HG03432 (cell line): ENCODE data around the gene MMP11.

Experiments used
- ATAC-seq: cut with Tn5 transposase; IDR thresholded peaks from one replicate; pipeline ENCODE4 v1.9.1; 2021; ENCODE audit warnings: mild to moderate bottlenecking, moderate library complexity; ENCODE audit not compliant: unreplicated experiment

Gene MMP11

DNA sequence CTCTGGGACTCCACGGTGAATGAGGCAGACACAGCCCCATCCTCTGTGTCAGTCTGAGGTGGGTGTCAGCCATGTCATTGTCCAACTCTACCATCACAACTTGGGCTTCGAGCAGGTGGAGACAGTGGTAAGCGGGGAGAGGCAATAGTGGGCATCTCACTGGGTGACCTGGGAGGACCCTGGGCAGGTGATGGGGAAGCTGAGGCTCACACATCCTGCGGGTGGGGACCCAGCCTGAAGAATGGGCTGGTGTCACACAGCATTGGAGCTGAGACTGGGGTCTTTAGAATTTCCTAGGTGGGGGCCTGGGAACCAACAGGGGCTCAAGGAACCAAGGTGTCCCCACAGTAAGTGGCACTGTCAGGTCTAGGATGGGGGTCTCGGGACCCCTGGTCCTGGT lies 7.1 kb downstream of the MMP11 start:
- ATAC-seq, result no peak

DNA sequence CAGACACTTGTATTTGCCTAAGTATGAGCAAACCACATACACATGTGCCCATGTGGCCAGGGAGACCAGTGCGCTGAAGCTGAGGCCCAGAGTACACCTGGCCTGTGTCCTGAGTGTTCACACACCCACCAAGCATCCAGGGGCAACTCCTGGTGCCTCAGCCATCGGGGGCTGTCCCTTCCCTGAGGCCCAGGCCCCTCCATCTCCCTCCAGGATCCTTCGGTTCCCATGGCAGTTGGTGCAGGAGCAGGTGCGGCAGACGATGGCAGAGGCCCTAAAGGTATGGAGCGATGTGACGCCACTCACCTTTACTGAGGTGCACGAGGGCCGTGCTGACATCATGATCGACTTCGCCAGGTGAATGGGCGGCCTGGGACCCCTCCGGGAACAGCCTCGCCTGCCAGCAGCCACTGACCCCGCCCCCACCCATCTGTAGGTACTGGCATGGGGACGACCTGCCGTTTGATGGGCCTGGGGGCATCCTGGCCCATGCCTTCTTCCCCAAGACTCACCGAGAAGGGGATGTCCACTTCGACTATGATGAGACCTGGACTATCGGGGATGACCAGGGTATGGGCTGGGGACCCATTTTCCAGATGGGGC lies 7.6 kb downstream of the MMP11 start:
- no peak for ATAC-seq

DNA sequence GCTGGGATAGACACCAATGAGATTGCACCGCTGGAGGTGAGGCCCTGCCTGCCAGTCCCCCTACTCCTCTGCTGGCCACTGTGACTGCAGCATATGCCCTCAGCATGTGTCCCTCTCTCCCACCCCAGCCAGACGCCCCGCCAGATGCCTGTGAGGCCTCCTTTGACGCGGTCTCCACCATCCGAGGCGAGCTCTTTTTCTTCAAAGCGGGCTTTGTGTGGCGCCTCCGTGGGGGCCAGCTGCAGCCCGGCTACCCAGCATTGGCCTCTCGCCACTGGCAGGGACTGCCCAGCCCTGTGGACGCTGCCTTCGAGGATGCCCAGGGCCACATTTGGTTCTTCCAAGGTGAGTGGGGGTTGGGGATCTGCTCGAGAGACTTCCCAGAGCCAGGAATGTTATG lies 8.4 kb downstream of the MMP11 start:
- ATAC-seq, result no peak

DNA sequence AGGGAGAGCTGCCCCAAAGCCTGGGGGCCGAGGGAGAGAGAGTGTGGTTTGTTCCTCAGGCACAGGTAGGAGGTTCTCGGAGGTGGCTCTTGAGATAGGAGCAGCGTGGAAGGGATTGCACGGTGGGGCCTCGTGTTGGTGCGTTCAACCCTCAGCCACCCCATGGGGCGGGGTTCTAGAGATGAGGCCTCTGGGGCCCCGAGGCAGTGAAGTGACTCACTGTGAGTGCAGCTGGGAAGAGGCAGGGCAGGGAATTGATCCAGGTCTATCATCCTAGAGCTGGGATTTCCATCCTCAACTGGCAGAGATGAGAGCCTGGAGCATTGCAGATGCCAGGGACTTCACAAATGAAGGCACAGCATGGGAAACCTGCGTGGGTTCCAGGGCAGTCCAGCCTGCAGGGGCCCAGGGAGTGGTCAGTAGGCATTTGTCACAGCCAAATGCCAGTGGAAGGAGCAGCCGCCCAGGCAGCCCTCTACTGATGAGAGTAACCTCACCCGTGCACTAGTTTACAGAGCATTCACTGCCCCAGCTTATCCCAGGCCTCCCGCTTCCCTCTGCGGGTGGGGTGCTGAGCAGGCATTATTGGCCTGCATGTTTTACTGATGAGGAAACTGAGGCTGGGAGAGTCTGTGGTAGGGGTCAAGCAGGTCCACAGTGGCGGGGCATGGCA lies 9.0 kb downstream of the MMP11 start:
- ATAC-seq, result no peak

DNA sequence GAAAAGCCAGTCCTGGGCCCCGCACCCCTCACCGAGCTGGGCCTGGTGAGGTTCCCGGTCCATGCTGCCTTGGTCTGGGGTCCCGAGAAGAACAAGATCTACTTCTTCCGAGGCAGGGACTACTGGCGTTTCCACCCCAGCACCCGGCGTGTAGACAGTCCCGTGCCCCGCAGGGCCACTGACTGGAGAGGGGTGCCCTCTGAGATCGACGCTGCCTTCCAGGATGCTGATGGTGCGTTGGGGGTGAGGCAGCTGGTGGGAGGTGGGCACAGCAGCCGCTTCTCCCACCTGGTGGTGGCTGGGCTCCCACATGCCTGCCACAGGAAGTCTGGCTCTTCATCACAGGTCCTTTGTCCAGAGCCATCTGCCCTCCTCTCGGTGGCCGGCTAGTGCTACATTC lies 9.6 kb downstream of the MMP11 start:
- ATAC-seq, result no peak

DNA sequence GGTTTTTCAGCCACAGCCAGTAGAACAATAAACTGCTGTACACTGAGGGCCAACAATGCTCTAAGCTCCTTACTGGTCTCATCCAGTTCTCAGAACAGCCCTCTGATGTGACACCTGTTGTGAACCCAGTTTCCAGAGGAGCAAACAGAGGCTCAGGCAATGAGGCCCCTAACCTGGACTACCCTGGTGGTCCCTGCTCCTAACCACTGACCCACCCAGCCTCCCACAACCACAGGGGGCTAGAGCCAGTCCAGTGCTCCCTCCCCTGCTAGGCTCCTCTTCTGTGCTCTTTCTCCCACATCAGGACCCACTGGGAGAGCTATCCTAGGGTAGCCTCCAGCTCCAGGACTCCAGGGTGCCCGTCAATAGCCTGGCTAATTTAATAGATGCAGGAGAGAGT lies 10.1 kb downstream of the MMP11 start:
- no peak for ATAC-seq

DNA sequence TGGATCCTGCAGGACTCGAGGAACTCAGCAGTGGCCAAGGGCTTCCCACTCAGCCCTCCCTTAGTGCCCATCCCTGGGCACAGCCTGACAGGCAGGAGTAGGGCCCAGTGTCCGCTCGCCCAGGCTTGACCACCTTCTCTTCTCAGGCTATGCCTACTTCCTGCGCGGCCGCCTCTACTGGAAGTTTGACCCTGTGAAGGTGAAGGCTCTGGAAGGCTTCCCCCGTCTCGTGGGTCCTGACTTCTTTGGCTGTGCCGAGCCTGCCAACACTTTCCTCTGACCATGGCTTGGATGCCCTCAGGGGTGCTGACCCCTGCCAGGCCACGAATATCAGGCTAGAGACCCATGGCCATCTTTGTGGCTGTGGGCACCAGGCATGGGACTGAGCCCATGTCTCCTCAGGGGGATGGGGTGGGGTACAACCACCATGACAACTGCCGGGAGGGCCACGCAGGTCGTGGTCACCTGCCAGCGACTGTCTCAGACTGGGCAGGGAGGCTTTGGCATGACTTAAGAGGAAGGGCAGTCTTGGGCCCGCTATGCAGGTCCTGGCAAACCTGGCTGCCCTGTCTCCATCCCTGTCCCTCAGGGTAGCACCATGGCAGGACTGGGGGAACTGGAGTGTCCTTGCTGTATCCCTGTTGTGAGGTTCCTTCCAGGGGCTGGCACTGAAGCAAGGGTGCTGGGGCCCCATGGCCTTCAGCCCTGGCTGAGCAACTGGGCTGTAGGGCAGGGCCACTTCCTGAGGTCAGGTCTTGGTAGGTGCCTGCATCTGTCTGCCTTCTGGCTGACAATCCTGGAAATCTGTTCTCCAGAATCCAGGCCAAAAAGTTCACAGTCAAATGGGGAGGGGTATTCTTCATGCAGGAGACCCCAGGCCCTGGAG lies 10.9 kb downstream of the MMP11 start:
- ATAC-seq, result no peak

DNA sequence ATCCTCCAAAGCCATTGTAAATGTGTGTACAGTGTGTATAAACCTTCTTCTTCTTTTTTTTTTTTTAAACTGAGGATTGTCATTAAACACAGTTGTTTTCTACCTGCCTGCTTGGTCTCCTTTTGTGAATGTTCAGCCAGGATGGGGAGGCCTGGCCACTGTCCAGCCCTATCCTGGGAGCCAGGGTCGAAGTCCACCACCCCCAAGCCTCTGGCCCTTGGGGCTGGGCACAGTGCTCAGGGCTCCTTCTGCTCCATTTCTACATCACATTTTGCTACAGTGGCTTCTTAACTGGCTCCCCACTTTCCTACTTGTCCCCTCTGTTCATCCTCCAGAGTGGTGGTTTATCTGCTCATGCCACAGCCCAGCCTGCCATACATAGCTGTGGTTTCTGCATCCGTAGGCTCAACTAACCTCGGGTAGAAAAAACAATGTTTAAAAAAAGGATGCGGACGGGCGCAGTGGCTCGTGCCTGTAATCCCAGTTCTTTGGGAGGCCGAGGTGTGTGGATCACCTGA lies 11.6 kb downstream of the MMP11 start:
- ATAC-seq, result no peak

DNA sequence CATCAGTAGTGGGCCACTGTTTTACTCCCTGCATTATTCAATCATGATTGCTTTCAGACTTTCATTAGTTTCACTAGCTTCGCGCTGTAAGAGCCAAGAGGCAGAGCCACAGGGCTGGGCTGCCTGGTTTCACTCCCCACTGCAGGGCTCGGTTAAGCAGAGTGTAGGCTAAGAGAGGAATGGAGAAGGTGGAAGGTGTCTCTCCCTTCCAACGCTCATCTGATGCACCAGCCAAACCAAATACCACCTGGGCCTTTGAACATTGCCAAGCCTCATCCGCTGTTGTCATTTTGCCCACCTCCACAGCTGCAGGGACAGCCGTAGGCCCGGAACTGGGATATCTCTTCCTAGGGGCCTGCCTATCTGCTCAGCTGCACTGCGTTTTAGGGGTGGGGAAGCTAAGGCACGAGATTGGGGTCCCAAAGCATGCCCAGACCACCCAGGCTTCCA lies 13.6 kb downstream of the MMP11 start:
- ATAC-seq, result no peak

DNA sequence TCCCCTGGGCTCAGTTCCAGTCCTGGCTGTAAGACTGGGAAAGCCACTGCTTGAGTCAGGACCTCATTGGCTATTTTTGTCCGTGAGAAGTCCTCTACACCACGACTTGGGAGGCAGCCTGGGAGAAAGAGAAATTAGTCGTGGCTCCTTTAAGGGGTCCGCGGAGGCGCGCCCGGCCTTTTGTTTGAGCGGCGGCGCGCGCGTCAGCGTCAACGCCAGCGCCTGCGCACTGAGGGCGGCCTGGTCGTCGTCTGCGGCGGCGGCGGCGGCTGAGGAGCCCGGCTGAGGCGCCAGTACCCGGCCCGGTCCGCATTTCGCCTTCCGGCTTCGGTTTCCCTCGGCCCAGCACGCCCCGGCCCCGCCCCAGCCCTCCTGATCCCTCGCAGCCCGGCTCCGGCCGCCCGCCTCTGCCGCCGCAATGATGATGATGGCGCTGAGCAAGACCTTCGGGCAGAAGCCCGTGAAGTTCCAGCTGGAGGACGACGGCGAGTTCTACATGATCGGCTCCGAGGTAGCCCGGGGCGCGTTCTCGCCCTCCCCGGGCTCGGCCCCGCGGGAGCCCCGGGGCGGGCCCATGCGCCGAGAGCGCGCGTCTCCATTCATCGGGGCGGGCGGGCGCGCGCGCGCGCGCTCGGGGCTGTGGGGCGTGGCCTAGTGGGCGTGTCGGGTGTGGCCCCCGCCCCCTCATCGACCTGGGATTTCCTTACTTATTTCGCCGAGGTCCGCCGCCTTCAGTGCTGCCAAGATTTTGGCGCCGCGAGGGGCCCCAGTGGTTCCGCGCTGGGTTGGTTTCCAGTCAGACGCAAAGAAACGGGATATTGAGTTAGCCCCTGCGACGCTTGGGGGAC lies 14.3 kb downstream of the MMP11 start, which contains the start of gene SMARCB1:
Gene SMARCB1 (plus strand): TSS at position 215 of the 848 bp plus-strand sequence. CDS start 204 bp downstream, at position 419.
- peak; percentile 76 for ATAC-seq

DNA sequence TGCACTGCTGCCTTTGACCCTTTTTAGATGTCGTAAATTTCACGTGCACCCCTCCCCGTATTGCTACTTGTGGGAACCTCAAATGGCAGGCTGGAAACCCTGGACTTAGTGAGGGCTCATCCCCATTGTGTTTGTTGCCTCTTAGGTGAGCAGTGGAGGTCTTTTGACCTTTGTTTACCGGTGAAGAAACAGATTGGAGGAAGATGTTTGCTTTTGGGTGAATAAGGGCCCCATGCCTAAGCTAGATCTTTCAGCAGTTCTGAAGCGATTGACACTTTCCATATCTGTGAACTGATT lies 14.9 kb downstream of the MMP11 start:
- peak; percentile 18 for ATAC-seq

DNA sequence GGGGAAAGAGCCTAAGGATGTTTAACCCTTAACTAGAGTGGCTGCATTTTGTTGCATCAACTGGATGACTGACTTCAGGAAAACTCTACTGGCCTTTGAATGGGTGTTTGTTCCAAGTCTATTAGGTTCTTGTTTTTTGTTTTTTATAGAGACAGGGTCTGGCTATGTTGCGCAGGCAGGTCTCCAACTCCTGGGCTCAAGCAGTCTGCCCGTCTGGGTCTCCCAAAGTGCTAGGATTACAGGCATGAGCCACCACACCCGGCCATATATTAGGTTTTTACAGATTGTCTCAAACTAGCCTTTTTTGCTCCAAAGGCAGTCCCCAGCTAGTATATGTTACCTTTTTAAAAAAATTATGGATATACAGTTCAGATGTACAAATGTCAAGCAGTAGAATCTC lies 15.3 kb downstream of the MMP11 start:
- no peak for ATAC-seq

DNA sequence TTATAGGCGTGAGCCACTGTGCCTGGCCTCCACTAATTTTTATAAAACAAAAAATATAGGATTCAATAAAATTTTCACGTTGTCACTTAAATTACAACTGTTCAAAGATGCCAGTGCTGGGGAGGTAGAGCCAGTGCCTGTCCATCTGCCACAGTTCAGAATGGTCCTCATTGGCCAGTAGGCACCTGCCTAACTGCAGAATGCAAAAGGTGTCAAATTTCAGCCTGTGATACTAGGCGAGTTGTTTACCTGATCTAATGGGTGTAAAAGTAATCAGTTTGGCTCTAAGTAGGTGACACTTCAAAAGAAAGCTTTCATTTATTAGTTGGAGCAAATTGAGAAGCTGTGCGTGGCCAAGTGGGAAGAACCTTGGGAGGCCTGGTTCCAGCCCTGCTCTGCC lies 16.5 kb downstream of the MMP11 start:
- no peak for ATAC-seq

DNA sequence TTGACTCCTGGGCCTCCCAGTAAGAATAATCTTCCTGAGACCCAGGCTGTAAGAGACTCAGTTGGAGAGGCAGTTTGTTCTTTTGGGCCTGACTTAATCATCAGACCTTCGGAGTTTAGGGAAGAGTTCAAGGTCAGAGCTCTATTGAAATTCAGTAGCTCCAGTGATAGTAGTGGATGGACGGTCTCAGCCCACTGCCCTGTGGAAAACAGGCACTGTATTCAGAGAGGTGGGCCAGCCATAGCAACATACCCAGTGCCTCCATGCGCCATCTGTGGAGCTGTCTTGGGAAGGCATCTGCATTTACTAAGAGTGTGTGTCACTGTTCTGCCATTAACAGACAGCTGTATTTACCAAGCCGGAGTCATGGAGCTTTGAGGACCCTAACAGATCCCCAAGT lies 17.0 kb downstream of the MMP11 start:
- no peak for ATAC-seq

DNA sequence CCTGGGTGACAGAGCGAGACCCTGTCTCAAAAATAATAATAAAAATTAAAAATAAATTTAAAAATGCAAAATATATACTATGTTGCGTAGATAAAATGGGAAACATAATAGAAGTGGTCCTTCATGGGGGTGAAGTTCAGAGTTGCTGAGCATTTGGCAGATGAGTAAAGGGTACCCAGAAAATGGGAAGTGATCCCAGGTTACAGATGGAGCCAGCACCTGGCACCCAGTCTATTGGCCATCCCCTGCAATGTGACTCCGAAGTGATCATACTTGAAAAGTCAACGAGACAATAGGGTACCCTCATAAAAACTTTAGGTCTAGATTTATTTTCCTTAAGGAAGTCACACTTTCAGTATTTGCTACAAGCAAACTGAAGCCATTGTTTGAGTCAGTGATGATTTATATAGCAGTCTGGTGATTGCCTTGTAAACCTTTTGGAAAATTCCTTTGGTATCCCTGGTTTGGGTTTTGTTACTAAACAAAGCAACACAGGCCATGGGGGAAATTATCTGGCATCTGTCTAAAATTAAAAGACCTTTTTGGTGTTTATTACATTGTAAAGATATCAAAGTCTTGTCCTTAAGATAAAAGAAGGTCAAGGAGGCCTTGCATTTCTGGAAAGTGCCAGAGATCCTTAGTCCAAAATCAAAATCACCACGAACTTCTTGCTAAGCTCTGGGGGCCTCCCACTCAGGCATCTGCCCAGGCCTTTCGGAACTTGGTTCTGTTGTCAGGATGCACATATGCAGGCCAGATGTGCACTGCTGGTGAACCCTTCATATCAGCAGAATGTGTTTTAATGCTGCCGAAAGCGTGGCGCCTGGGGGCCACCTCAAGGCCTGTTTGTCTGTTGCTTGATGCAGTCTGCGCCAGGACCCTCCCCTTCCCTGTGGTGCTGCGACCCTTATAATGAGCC lies 18.4 kb downstream of the MMP11 start:
- no peak for ATAC-seq

DNA sequence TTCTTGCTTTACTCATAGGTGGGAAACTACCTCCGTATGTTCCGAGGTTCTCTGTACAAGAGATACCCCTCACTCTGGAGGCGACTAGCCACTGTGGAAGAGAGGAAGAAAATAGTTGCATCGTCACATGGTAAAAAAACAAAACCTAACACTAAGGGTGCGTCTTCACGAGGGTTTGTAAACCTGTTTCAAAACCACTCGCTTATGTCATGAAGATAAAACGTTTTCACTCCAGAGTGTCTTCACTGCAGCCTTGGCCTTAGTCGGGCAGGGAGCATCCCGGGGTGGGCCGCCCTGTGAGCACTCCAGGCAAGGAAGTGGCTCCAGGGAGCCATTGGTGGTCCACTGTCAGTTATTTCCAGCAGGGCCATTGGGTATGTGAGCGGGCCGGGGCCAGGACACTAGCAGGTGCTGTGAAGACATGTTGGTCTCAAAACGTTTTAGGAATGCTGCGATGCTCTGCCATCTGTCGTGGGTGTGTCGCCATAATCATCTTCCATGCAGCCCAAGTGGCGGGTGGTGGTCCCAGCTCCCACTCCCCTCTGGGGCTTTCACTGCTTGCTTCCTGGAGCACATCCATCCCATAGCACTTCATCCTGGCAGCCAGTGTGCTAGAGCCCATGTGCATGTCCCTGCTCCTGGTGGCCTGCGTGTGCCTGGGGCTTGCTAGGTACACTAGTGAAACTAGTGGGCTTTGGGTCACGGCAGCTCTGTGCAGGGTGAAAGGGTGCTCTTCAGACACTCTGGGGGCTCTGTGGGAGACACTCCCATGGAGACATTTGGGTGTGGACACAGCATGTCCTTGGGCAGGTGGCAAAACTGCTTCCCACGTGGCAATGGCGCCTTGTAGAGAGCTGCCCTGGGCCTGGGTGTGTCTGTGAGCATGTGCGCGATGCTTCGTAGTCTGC lies 19.3 kb downstream of the MMP11 start:
- ATAC-seq, result no peak

DNA sequence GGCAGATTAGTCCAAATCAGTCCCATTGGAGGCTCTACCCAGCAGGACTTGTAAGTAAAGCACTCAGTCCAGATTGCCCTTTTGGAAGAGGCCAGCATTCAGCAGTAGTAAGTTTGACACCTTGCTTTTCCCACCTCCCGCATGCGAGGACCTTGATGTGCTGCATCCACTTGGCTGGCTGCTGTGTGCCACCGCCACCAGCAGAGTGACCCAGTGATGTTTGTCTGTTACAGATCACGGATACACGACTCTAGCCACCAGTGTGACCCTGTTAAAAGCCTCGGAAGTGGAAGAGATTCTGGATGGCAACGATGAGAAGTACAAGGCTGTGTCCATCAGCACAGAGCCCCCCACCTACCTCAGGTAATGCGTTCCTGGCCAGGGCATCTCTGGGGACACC lies 20.7 kb downstream of the MMP11 start:
- ATAC-seq, result no peak

DNA sequence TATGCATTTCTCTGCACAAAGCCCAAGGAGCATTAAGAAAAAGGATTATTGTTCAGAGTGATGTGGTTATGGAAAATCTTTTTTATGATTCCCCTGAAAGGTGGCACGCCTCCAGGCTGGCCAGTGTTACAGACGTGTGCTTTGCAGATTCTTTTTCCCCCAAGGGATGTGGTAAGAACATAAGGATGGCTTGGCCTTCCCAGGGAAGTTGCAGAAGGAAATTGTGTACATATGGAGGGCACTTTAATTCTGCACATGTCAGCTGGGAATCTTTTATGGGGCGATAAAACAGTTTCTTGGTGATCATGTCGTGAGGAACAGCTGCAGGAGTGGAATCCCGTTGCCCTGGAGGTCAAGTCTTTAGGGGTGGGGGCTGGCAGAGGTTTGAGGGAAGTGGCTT lies 23.8 kb downstream of the MMP11 start:
- no peak for ATAC-seq
